Activated T-cell treated with anti-CD3 and anti-CD28 coated beads, Interleukin-2, amount 50 U/mL, for 24 hours (primary cell): ENCODE results near the gene MAMDC2.

Experiments used
- DNase-seq: peaks from one replicate; pipeline ENCODE4 v3.0.0-alpha.2; 2020
- H3K27ac Mint-ChIP-seq: 2 replicates; pipeline ENCODE4 v1.8.0; 2020; ENCODE audit warnings: mild to moderate bottlenecking, mixed read lengths
- H3K27me3 Mint-ChIP-seq: 2 replicates; pipeline ENCODE4 v1.8.0; 2020; ENCODE audit warnings: mixed read lengths
- H3K36me3 Mint-ChIP-seq: 2 replicates; pipeline ENCODE4 v1.8.0; 2020; ENCODE audit warnings: low read depth, mixed read lengths
- H3K4me1 Mint-ChIP-seq: 2 replicates; pipeline ENCODE4 v1.8.0; 2020; ENCODE audit warnings: low read depth, mixed read lengths
- H3K4me3 Mint-ChIP-seq: 2 replicates; pipeline ENCODE4 v1.8.0; 2020; ENCODE audit warnings: mild to moderate bottlenecking, moderate library complexity, mixed read lengths
- H3K9me3 Mint-ChIP-seq: 2 replicates; pipeline ENCODE4 v1.8.0; 2020; ENCODE audit warnings: mixed read lengths

The MAMDC2 gene

GRCh38 chr9:70262366-70262765, 218.7 kb downstream of the MAMDC2 start:
- H3K36me3 Mint-ChIP-seq: peaks cover 82% of the 10 kb centered on the region
- peaks cover 69% of the 10 kb centered on the region for H3K4me1 Mint-ChIP-seq
- peak overlapping the region; percentile 84 for H3K27ac Mint-ChIP-seq

GRCh38 chr9:70262948-70263347, 219.3 kb downstream of the MAMDC2 start:
- peak overlapping the region; percentile 84 for H3K27ac Mint-ChIP-seq
- no peaks in the 10 kb centered on the region for H3K9me3 Mint-ChIP-seq
- H3K4me3 Mint-ChIP-seq: peak overlapping the region; percentile 87
- no peak for DNase-seq
- peaks cover 67% of the 10 kb centered on the region for H3K4me1 Mint-ChIP-seq
- H3K36me3 Mint-ChIP-seq: peaks cover 86% of the 10 kb centered on the region
- H3K27me3 Mint-ChIP-seq: no peaks in the 10 kb centered on the region

More at GRCh38 chr9:70262366-70262765, 218.7 kb downstream of the MAMDC2 start:
- Mint-ChIP-seq H3K4me3 (peak overlapping the region; percentile 87), H3K27me3 (no peaks in the 10 kb centered on the region), H3K9me3 (no peaks in the 10 kb centered on the region)
- DNase-seq: no peak

GRCh38 chr9:70263421-70263820, 219.8 kb downstream of the MAMDC2 start:
- Mint-ChIP-seq H3K4me1 (peaks cover 62% of the 10 kb centered on the region), H3K27ac (peak overlapping the region; percentile 84), H3K9me3 (no peaks in the 10 kb centered on the region), H3K4me3 (peak overlapping the region; percentile 87), H3K36me3 (peaks cover 91% of the 10 kb centered on the region), H3K27me3 (no peaks in the 10 kb centered on the region)
- no peak for DNase-seq
